Stimulated activated CD4-positive, alpha-beta T cell treated with anti-CD3 and anti-CD28 coated beads, Interleukin-2, amount 100 ng/mL, for 24 hours (primary cell): Measurements from ENCODE around the gene KIRREL3.

ENCODE experiments used
- DNase-seq, 2 donors: peaks; one replicate each; pipeline ENCODE4 v3.0.0-alpha.2; 2020

The KIRREL3 gene

DNA sequence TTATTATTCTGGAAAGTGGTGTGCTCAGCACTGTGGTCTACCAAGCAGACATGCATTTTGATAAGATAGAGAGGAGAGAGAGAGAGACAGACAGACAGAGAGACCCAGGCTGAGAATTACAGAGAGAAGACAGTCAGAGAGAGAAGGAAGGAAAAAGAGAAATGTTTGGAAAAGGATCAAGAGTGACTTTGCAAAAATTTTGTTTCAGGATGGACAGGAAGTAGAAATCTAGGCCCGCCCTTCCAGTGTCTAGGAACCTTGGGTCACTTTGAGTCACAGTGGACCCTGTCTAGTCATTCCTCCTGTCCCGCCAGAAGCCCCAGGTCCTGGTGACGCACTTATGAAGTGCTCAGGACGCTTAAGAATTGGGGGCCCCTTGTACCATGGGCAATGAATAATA lies 478.4 kb downstream of the KIRREL3 start:
- DNase-seq: no peak

DNA sequence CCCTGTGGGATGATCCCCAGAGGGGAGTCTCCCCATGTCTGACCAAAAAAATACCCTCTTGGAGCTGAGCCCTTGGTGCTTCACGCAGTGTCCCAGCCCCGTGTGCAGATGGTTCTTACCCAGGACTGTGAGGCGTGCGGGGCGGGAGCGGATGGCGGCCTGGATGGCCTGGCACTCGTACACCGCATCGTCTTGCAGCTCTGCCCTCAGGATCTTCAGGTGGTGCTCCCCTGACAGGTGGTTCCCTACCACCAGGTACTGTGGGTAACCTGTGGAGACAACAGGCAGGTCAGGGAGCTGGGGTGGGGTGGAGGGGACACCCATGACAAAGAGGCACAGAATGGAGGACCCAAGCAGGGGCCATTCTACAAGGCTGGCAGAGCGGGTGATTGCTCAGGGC lies 479.4 kb downstream of the KIRREL3 start:
- DNase-seq: no peak

DNA sequence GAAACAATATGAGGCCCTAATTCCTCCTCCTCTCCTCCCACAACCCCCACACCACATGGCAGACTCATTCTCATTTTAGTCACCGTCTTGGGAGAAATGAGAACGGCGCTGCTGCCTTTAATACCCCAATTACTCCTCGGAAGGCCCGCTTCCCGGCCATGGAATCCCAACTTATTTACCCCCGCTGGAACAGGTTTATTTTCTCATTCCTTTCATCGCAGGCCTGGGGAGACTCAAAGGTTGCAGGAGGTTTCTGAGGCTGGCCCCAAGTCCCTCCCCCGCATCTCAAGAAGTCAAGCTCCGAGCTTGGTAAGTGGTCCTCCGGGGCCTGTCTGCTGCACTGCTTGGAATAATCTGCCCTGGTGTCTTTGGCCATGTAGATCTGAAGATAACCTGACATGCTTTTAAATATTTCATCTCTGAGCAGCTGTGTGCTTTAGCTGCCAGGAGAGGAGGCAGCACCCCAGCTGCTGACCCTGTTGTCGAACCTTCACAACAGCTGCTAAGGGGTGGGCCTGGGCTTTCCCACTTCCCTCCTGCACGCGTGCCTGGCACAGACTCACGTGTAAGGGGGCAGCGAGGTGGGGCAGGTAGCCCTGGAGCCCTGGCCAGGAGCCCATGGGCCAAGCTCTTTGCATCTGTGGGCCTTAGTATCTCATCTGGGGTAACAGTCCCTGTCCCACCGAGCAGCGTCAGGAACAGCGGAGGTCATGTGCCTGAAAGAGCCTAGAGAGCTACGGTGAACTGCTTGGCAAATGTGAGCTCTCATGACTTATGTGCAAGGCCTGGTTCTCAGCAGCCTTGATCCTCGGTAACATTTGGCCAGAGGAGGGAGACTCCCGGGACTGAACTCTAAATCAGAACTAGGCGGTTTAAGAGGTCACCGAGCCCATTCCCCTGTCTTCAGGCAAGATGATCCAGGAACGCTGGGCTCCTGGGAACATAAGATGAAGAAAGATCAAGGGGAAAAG lies 480.5 kb downstream of the KIRREL3 start:
- no peak for DNase-seq

DNA sequence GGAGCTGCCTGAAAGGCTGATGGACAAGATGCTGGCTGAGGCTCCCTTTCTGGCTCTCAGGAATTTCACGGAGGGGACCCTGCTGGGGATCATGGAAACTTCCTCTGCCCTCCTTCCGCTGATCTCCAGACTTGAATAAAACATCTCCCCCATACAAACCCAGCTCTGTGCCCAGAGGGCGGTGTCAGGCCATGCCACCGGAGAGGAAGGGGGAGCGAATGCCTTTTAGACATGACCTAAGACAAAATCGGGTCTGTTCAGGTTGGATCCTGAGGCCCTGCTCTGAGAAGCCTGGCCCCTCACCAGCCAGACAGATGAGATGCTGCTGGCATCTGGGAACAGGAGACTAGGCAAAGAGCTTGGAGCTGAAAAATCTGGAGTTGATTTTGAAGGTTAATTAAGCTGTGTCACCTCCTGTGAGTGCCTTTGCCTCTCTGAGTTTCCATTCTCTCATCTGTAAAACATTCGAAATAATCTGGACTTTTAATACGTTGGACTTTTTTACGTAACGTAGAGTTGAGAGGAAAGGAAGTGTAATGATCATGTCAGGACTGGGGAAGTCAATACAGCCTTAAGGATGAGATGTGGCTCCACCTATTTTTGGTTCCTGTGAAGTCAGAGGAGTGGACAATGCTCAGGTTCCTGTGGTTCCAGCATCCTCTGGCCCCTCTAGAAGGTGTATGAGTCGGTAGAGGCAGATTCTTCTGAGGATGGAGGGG lies 481.4 kb downstream of the KIRREL3 start:
- DNase-seq: no peak

DNA sequence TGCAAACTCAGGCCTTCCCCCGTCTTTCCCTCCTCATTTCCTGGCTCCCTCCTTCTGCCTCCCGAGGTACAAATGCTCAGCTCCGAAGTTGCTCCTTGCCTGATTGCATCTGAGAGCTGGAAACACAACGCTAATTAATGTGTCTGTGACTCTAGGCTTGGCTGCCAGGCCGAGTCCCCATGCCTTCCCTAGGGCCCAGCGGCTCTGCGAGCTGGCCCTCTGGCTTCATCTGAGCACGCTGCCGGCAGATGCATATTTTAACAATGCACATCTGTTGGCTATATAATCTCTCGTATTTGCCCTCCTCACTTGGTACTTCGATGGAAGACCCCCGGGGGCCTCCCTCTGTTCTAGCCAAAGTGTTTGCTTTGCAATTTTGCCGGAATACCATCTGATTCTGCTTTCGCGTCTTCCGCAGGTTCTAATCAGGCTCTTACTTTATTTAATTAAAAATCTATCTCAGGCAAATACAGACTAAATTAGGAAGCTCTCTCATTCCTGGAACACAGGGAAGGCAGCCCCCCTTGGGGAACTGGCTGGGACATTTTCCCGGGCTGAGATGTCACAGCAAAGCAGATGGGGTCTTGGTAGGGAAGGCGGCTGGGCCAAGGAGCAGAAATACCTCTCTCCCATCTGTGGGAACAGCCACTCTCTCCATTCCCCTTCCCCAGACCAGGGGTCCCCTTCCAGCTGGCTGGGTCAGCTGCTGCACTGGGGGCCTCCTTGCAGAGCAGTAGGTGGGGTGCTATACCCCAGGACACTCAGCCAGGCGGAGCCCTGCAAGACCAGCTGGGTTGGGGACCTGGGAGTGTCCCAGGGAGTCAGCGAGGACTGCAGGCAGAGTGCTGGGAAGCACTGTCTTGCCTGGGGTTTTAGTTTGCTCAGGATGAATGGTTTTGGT lies 482.2 kb downstream of the KIRREL3 start:
- DNase-seq: no peak

DNA sequence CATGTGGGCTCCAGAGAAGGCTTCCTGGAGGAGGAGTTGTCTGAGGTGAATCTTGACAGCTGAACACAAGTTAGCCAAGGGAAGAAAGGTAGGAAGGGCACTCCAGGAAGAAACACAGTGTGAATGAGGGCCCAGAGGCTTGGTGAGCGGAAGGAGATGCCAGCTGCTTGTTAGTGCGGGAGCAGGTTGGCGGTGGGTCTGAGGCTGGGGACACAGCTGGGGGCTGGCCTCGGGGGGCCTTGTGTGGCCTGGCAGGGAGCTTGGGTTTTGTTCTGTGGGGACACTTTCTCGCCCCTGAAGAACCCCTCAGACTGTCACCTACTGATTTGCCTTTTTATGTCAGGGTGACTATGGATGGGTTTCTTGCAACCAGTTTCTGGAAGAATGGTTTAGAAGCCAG lies 485.1 kb downstream of the KIRREL3 start:
- no peak for DNase-seq

DNA sequence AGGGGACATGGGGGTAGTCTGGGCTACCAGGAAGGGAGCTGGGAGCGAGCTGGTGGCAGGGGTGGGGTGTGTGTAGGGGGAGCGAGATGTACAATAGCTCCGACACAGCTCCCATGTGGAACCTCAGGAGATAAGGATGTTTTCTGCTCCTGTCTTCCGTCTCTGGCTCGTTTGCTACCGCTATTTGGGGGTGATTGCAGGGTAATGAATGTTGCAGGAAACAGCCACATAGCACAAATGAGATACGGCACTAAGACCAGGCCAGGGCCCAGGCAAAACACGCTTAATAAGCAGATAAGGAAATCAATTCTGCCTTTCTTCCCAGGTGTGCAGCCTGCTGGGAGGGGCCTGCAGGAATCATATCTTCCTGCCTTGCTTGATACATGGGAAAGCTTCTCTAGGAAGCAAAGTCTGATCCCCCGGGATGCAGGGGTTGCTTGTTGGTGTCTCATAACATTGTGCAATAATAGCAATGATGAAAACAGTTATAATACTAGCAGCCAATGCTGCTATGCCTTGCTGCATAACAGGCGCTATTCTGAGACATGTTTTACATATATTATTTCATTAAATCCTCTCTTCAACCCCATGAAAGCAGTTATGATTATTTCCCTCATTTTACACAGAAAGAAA lies 486.4 kb downstream of the KIRREL3 start:
- no peak for DNase-seq

DNA sequence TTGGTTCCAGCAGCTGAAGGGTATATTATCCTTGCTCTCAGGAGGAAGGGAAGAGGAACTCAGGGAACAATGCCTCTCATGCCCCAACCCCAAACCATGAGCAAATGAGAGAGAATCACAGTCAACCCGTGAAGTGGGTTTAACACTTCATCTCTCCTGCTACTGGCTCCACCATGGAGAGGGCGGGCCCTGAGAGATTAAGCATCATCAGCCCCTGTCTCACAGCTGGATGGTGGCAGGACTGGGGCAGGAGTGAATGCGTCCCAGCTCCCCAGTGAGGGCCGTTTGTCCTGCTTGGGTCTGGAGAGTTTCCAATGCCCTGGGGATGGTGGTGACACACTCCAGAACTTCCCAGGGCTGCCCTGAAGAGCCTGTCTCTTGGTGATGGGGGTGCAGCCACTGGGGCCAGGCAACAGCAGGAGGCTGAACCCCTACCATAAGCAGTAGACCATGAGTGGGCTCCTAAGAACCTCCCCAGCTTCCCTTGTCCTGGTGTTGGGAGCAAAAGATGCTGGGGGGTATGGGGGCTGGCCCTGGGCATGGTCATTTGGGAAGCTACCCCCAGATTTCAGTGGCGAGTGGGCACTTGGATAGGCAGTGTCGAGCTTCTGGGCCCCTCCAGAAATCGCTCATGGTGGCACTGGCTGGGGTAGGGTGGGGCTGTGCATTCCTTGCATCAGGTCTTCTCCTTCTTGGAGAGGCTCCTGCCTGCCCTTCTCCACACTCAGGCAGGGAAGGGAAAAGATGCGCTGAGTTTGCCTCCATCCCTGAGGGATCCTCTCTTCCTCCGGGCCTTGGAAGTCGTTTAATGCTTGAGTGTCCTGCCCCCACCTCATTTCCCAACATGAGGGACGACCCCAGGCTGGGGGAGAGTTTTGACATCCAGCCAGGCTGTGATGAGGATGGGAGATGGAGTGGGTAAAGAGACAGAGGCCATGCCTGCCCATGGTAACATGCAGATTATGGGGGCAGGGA lies 487.5 kb downstream of the KIRREL3 start:
- no peak for DNase-seq

DNA sequence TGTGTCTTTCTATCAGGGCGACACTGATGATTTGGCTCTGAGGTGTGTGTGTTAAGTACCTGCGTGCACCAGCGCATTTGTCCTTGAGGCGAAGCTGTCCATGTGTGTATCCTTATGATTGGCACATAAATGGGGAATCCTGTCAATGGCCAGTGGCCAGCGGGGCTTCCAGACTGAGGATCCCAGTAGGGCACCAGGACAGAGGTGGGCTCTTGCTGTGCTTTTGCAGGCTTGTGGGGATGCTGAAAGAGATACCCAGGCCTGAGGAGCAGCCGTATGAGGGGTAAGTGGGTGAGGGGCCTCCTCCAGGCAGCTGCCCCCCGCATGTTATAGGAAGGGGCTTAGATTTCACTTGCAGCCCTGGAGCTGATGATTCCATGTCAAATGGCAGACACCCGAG lies 488.3 kb downstream of the KIRREL3 start:
- no peak for DNase-seq

DNA sequence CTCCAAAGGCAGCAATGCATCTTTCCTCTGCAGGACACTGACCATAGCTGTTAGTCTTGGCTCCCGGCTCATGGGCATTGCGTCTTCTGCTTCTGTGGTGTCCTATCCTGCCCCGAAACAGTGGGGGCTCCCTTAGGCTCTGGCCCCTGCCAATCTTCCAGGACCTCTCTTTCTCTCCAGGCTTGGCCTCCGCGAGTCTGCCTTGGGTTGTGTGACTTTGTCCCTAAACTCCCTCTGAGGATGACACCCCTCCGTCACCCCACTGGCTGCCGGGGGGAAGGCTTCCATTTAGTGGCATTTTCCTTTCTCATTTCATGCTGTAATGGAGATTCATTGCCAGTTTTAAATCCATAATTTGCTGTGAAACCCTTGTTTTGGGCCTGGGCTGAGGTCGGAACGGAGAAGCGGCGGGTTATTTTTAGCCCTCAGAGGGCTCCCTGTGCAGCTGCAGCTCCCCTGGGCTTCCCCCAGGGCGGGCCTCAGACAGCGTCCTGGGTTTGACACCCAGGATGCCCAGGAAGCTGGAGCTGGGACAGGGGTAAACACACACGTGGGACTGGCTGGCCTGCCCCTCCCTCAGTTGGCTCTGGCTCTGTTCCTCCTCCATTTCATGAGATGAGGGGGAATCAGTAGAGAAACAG lies 489.0 kb downstream of the KIRREL3 start:
- no peak for DNase-seq

DNA sequence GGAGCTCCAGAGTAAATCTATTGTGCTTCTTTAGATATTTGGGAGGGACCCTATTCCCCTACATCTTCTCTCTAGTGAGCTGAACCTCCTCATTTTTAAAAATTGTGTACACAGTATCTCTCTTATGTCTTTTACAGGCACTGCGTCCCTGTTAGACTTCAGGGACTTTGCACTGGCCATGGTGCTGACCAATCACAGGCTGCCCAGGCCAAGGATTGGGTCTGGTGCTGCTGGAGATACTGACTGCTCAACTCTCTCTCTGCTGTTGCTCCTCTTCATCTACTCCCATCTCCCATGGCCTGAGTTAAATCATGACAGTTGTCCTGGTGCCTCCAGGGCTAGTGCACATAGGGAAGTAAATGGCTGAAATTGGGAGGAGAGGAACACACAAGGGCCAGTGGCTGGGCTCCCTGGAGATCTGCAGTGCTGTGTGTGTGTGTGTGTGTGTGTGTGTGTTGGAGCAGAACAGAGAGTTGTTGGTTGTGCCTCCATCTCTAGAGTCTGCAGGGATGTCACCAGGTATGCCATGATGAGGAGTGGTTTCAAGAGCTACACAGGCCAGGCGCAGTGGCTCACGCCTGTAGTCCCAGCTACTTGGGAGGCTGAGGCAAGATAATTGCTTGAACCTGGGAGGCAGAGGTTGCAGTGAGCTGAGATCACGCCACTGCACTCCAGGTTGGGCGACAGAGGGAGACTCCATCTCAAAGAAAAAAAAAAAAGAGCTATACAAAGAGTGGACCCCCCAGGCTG lies 489.8 kb downstream of the KIRREL3 start:
- no peak for DNase-seq

DNA sequence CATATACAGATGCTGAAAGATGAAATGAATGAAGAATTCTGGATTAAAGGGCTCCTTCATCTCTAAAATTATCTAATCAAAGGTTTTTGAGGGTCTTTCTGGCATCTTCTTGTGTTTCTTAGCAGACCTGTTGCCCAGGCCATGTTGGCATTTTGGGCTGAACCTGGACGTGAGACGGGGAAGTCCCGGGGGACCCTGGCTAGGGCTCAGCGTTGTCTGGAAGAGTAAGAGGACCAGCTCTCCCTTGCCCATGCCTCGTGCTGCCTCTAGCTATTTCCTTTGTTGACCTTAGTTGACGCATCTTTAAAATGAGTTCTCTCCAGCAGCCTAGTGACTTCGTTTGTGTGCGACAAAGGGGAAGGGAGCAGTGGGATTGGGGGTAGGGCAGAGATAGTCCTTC lies 492.9 kb downstream of the KIRREL3 start:
- DNase-seq: no peak

DNA sequence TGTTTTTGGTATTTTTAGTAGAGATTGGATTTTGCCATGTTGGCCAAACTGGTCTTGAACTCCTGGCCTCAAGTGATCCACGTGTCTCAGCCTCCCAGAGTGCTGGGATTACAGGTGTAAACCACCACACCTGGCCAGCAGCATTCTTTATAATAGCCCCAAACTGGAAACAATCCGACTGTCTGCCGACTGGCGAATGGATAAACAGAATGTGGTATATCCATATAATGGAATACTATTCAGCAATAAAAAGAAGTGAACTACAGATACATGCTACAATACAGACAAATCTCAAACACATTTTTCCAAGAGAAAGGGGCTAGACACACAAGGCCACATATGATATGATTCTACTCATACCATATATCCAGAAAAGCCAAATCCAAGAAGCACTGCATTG lies 493.8 kb downstream of the KIRREL3 start:
- no peak for DNase-seq

DNA sequence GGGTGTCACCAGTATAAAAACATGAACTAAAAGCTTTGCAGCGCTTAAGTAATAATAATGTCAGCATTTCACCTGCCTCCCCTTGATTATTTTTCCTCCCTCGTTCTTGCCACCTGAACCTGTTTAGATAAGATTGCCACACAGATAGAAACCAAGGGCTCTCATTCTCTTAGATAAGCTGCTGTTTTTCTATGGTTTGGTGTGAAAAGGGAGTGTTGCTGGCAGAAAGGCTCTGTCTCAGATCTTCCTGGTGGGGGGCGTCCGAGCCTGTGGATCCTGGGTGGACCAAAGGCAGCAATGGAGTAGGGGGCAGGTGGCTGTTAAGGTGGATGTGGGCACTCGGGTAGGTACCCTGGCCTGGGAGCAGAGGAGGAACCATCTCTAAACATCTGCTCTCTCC lies 497.6 kb downstream of the KIRREL3 start:
- no peak for DNase-seq

DNA sequence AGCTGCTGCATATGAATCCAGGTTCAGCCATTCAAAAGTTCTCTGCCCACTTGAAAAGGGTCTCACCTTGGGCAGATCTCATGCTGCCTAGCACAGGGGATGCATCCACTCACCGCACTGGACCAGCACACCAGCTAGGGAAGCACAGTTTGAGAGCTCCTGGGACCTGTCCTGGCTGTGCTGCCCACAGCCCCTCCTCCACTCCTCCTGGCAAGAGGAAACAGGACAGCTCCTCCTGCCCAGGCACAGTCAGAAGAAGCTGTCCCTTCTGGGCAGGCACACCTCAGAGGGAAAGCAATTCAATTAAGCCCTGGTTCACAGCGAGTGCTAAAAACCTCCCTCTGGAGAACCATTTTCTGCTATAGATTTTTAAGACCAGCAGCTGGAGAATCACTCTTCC lies 498.4 kb downstream of the KIRREL3 start:
- DNase-seq: no peak

DNA sequence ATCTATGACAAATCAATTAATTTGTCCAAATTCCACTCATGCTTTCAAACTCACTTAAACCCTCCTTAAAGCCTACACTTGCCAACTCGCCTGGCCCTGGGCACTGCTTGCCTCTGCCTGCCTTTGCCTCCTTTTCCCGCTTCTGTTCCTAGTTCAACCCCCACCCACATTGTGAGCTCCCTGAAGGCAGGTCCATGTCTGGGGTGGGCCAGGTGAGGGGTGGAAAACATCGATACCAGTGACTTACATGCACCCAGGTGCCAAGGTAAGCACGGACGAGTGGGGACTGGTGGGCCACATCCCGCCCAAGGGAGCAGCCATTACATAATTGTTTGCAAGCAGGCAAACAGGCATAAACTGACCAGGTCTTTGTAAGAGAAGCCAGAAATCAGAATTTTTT lies 498.9 kb downstream of the KIRREL3 start:
- DNase-seq: no peak

DNA sequence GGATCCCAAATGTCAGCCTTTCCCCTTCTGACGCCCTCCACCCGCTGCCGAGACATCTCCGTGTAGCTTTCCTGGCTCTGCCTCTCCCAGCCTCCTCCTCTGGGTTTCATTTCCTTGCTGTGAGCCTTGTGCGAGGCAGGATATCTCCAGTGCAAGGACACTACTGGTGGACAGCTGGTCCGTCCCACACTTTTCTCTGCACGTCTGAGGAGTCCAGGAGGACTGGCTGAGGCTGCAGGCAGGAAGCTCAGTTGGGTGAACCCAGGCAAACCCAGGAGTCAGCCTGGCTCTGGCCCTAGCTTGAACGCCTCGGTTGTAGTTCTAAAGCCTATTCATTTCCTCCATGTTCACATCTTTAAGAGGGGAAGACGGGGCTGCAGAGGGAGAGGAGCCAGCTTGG lies 499.6 kb downstream of the KIRREL3 start:
- DNase-seq: no peak

DNA sequence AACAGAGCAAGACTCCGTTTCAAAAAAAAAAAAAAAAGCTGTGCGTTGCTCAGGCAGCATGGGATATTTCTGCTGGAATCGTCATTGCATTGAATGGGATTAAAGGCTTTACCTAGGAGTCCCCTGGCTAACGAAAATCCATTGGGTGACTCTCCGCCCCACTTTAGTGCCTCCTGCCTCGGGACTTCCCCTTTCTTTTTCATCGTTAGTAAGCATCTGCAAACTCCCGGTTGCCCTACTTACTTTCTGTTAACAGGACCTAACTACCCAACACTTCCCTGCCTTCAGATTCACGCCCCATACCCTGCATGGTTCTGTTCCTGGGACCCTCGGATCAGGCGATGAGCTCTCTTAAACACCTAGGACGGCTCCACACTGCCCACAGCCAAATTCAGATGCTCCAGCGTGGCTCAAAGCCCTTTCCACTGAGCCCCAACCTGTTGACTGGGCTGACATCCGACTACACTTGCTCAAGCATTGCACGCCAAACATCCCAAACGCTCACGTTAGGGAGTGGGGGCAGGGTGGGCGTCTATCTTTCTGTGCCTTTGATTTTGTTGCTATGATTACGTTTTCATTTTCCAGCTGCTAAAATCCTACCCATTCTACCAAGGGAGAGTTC lies 501.3 kb downstream of the KIRREL3 start:
- DNase-seq: no peak

DNA sequence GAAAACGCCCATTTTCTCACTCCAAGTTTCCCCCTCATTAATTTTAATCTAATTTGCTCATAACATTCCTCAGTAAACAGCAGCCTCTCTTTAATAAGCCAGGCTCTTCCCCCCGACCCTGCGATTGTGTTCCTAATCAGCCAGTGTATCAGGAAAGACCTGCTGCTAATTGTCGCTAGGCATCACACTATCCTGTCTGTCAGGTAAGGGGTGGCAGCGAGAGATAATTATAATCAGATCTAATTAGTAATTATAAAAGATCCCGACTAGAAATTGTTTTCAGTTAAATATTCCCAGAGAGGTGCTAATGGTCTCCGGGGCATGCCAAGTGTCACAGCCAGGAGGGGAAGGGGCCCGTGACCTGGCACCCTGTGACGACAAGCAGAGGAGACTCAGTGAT lies 502.3 kb downstream of the KIRREL3 start:
- DNase-seq: no peak
